PC-3 (cell line): ENCODE results near the gene TMTC3.

Source experiments
- EZH2 ChIP-seq: fragments of 300-600 bp; sonication (generic); IDR thresholded peaks from one replicate; pipeline ENCODE4 v1.6.1; 2017; ENCODE audit warnings: antibody characterized with exemption, mild to moderate bottlenecking, low read length; ENCODE audit not compliant: unreplicated experiment
- EZH2phosphoT487 ChIP-seq: fragments of 300-600 bp; sonication (generic); IDR thresholded peaks from 2 replicates; pipeline ENCODE4 v1.6.1; 2018; ENCODE audit warnings: mild to moderate bottlenecking, antibody characterized with exemption, low read length, borderline replicate concordance
- TF ChIP-seq, protein P1 (sequence below): fragments of 300-600 bp; sonication (generic); conservative IDR thresholded peaks from 2 replicates; pipeline ENCODE4 v1.5.1; 2017; ENCODE audit warnings: antibody characterized with exemption, low read depth, mild to moderate bottlenecking, low read length

DNA sequence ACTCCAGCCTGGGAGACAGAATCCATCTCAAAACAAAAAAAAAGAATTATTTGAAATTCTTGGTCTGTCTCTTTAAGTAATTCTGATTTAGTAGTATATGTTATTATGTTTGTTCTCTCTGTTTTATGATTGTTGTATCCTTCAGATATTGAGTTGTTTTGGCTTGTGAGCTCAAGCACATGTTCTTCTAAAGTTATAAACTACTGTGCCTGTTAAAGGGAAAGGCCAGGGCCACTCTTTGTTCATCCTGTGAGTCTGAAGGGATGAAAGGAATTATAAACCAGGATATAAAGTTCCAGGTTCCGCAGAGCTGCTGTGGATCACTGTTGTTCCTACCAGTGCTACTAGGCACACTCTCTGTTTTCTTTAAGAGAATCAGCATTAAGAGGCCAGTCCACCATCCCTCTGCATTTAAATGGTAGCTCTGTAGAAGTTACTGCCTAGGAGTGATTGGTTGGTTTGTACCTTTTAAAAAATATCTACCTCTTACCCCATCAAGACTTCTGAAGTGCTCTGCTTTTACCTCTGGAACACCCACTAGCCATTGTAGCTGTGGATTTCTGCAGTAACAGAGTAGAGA is 14.1 kb downstream of the TMTC3 start:
- TF ChIP-seq, protein P1, sequence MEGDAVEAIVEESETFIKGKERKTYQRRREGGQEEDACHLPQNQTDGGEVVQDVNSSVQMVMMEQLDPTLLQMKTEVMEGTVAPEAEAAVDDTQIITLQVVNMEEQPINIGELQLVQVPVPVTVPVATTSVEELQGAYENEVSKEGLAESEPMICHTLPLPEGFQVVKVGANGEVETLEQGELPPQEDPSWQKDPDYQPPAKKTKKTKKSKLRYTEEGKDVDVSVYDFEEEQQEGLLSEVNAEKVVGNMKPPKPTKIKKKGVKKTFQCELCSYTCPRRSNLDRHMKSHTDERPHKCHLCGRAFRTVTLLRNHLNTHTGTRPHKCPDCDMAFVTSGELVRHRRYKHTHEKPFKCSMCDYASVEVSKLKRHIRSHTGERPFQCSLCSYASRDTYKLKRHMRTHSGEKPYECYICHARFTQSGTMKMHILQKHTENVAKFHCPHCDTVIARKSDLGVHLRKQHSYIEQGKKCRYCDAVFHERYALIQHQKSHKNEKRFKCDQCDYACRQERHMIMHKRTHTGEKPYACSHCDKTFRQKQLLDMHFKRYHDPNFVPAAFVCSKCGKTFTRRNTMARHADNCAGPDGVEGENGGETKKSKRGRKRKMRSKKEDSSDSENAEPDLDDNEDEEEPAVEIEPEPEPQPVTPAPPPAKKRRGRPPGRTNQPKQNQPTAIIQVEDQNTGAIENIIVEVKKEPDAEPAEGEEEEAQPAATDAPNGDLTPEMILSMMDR = no peak
- TF ChIP-seq EZH2phosphoT487 (no peak), EZH2 (no peak)
